Parathyroid adenoma (tissue), 2 donors: ENCODE data around the gene TMTC2.
"Not testable (repeated sequence)": the region's sequence is repeated elsewhere in the genome, so short reads cannot be mapped to it uniquely, and the experiment has no call there.

Experiments used
- H2AFZ ChIP-seq: fragments of 300-600 bp; sonication (generic); one replicate; pipeline ENCODE4 v1.7.0; 2017; ENCODE audit warnings: antibody characterized with exemption, mild to moderate bottlenecking
- H3K27ac ChIP-seq: fragments of 300-600 bp; sonication (generic); one replicate; pipeline ENCODE4 v1.7.0; 2017
- H3K27me3 ChIP-seq: fragments of 300-600 bp; sonication (generic); one replicate; pipeline ENCODE4 v1.7.0; 2017; ENCODE audit warnings: low read length; ENCODE audit not compliant: control insufficient read depth, insufficient read depth
- H3K36me3 ChIP-seq: fragments of 300-600 bp; sonication (generic); one replicate; pipeline ENCODE4 v1.7.0; 2017; ENCODE audit warnings: low read length; ENCODE audit not compliant: control insufficient read depth, insufficient read depth
- H3K4me1 ChIP-seq: fragments of 300-600 bp; sonication (generic); one replicate; pipeline ENCODE4 v1.7.0; 2017; ENCODE audit warnings: control low read depth
- H3K4me2 ChIP-seq: fragments of 300-600 bp; sonication (generic); one replicate; pipeline ENCODE4 v1.7.0; 2017; ENCODE audit warnings: low read length
- H3K4me3 ChIP-seq: fragments of 300-600 bp; sonication (generic); one replicate; pipeline ENCODE4 v1.7.0; 2017; ENCODE audit warnings: low read depth, low read length
- H3K79me2 ChIP-seq: fragments of 300-600 bp; sonication (generic); one replicate; pipeline ENCODE4 v1.7.0; 2017; ENCODE audit warnings: control low read depth
- H3K9ac ChIP-seq: fragments of 300-600 bp; sonication (generic); one replicate; pipeline ENCODE4 v1.7.0; 2017; ENCODE audit warnings: mild to moderate bottlenecking
- H3K9me3 ChIP-seq: fragments of 300-600 bp; sonication (generic); one replicate; pipeline ENCODE4 v1.7.0; 2017; ENCODE audit warnings: low read length; ENCODE audit not compliant: control insufficient read depth
- CTCF ChIP-seq: fragments of 300-600 bp; sonication (generic); IDR thresholded peaks from one replicate; pipeline ENCODE4 v1.7.0; 2017; ENCODE audit warnings: antibody characterized with exemption, mild to moderate bottlenecking
- donor health status: primary hyperparathyroidism.

The TMTC2 gene

DNA sequence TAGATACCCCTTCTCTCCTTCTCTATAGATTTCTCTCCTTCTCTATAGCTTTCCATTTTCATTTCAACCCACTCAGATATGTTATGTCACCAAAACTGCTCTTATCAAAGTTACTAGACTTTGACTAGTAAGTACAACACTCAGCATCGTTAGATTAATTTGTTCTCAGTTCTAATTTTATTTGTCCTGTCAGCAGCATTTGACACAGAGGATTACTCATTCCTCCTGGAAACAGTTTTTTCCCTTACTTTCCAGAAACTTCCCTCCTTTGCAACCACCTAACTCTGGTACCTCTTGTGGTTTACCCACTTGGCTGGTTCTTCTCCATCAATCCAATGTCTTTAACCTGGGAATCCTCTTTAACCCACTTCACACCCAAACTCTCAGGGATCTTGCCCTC lies 423.7 kb downstream of the TMTC2 start:
- Histone ChIP-seq H3K4me2 (no peak overlapping the region), H3K27ac (no peak overlapping the region), H3K4me1 (no peaks in the 10 kb centered on the region), H3K9me3 (no peaks in the 10 kb centered on the region), H3K36me3 (no peaks in the 10 kb centered on the region), H3K4me3 (no peak overlapping the region), H3K79me2 (no peaks in the 10 kb centered on the region), H3K27me3 (no peaks in the 10 kb centered on the region), H2AFZ (no peak overlapping the region), H3K9ac (no peak overlapping the region)
- TF ChIP-seq CTCF = no peak

GRCh38 chr12:83113945-83114344 lies 427.2 kb downstream of the TMTC2 start:
- no peak overlapping the region for H3K27ac ChIP-seq
- H3K4me3 ChIP-seq = no peak overlapping the region
- H3K4me2 ChIP-seq = no peak overlapping the region
- H3K9ac ChIP-seq = no peak overlapping the region
- no peak overlapping the region for H2AFZ ChIP-seq
- no peaks in the 10 kb centered on the region for H3K36me3 ChIP-seq
- no peak for TF ChIP-seq CTCF
- no peaks in the 10 kb centered on the region for H3K4me1 ChIP-seq
- H3K27me3 ChIP-seq = no peaks in the 10 kb centered on the region
- no peaks in the 10 kb centered on the region for H3K79me2 ChIP-seq
- H3K9me3 ChIP-seq = no peaks in the 10 kb centered on the region

- H2AFZ ChIP-seq = no peak overlapping the region
- no peaks in the 10 kb centered on the region for H3K79me2 ChIP-seq
- no peak overlapping the region for H3K4me2 ChIP-seq
- TF ChIP-seq CTCF = no peak
- no peak overlapping the region for H3K9ac ChIP-seq
- no peak overlapping the region for H3K4me3 ChIP-seq
- no peak overlapping the region for H3K27ac ChIP-seq
- no peaks in the 10 kb centered on the region for H3K36me3 ChIP-seq
- H3K27me3 ChIP-seq = no peaks in the 10 kb centered on the region
- H3K4me1 ChIP-seq = no peaks in the 10 kb centered on the region
- no peaks in the 10 kb centered on the region for H3K9me3 ChIP-seq
Observed at GRCh38 chr12:83114966-83115365, 428.3 kb downstream of the TMTC2 start.

GRCh38 chr12:83117926-83118325 lies 431.2 kb downstream of the TMTC2 start:
- H3K79me2 ChIP-seq, H2AFZ ChIP-seq, H3K4me1 ChIP-seq, H3K27ac ChIP-seq, H3K36me3 ChIP-seq, H3K27me3 ChIP-seq, H3K4me2 ChIP-seq, H3K4me3 ChIP-seq, H3K9ac ChIP-seq, H3K9me3 ChIP-seq: not testable (repeated sequence)

- no peaks in the 10 kb centered on the region for H3K27me3 ChIP-seq
- no peak overlapping the region for H3K27ac ChIP-seq
- H3K4me1 ChIP-seq = no peaks in the 10 kb centered on the region
- H3K9ac ChIP-seq = no peak overlapping the region
- H2AFZ ChIP-seq = no peak overlapping the region
- no peak overlapping the region for H3K4me2 ChIP-seq
- no peaks in the 10 kb centered on the region for H3K36me3 ChIP-seq
- no peak for TF ChIP-seq CTCF
- no peaks in the 10 kb centered on the region for H3K79me2 ChIP-seq
- no peaks in the 10 kb centered on the region for H3K9me3 ChIP-seq
- no peak overlapping the region for H3K4me3 ChIP-seq
Observed at GRCh38 chr12:83121897-83122622, 435.4 kb downstream of the TMTC2 start.
